ENCODE measurements around the gene SMCHD1. TPM values are rescaled to one million over a fixed set of nuclear protein-coding genes. Genes with fewer than 3 reads are reported as not detected.
"Not testable (repeated sequence)": the region's sequence is repeated elsewhere in the genome, so short reads cannot be mapped to it uniquely, and the experiment has no call there.

Gene SMCHD1
- total and polyA plus RNA-seq, 2 donors, result 26.6 to 87.8 TPM

GRCh38 chr18:2716394-2717326 lies 61.1 kb downstream of the SMCHD1 start:
- H3K9me3 ChIP-seq (ENCODE audit: control insufficient read depth in 2 of 2, insufficient read depth in 1 of 2, low read length in 1 of 2), result no peaks in the 10 kb centered on the region
- 96% methylated on average over 6 of the region's 6 CpGs for whole genome bisulfite sequencing
- no peak overlapping the region for H3K4me3 ChIP-seq (ENCODE audit: low read length in 2 of 2)
- peaks cover 53 to 80% of the 10 kb centered on the region in 2 donors for H3K36me3 ChIP-seq (ENCODE audit: control insufficient read depth in 2 of 2, insufficient read depth in 2 of 2, low read length in 1 of 2)
- H3K27me3 ChIP-seq (ENCODE audit: control insufficient read depth in 2 of 2, insufficient read depth in 1 of 2, low read length in 1 of 2), result no peaks in the 10 kb centered on the region
- H3K4me1 ChIP-seq (ENCODE audit: control insufficient read depth in 2 of 2, insufficient read depth in 2 of 2, low read length in 2 of 2), result no peaks in the 10 kb centered on the region
- DNase-seq (ENCODE audit: low read depth in 6 of 9, low spot score in 9 of 9), result no peak
- no peak overlapping the region for H3K27ac ChIP-seq (ENCODE audit: low read depth in 1 of 2, low read length in 1 of 2)

DNA sequence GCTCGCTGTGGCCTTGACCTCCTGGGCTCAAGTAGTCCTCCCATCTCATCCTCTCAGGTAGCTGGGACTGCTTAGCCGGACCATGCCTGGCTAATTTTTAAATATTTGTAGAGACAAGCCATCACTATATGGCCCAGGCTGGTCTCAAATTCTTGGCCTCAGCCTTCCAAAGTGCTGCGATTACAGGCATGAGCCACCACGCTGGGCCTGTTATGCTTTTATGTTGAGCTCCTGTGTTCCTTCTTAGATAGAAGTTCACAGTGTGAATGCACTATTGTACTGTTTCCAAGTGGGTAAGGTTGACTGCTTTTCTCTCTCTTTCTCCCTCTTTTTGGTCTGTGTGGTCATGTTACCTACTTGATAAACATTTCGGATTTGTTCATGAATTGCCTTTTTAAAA lies 61.9 kb downstream of the SMCHD1 start:
- no peaks in the 10 kb centered on the region for H3K27me3 ChIP-seq (ENCODE audit: control insufficient read depth in 2 of 2, insufficient read depth in 1 of 2, low read length in 1 of 2)
- H3K27ac ChIP-seq (ENCODE audit: low read depth in 1 of 2, low read length in 1 of 2), result no peak overlapping the region
- no peak overlapping the region for H3K4me3 ChIP-seq (ENCODE audit: low read length in 2 of 2)
- no peaks in the 10 kb centered on the region for H3K4me1 ChIP-seq (ENCODE audit: control insufficient read depth in 2 of 2, insufficient read depth in 2 of 2, low read length in 2 of 2)
- H3K9me3 ChIP-seq (ENCODE audit: control insufficient read depth in 2 of 2, insufficient read depth in 1 of 2, low read length in 1 of 2), result no peaks in the 10 kb centered on the region
- DNase-seq (ENCODE audit: low read depth in 6 of 9, low spot score in 9 of 9), result no peak
- peaks cover 56 to 83% of the 10 kb centered on the region in 2 donors for H3K36me3 ChIP-seq (ENCODE audit: control insufficient read depth in 2 of 2, insufficient read depth in 2 of 2, low read length in 1 of 2)
- WGBS, result 95% methylated on average over 5 of the region's 5 CpGs

DNA sequence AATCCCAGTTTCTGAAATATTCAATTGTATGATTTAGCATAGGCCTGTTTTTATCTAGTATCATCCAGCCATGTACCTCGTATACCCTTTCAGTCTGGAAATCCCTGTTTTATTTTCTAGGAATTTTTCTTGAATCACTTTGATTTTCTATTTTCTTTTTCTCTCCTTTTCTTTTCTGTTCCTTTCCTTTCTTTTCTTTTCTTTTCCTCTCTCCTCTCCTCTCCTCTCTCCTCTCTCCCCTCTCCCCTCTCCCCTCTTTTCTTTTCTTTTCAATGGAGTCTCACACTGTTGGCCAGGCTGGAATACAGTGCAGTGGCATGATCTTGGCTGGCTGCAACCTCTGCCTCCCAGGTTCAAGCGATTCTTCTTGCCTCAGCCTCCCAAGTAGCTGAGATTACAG lies 63.5 kb downstream of the SMCHD1 start:
- Histone ChIP-seq H3K4me3 (ENCODE audit: low read length in 2 of 2) (no peak overlapping the region), H3K27ac (ENCODE audit: low read depth in 1 of 2, low read length in 1 of 2) (no peak overlapping the region), H3K9me3 (ENCODE audit: control insufficient read depth in 2 of 2, insufficient read depth in 1 of 2, low read length in 1 of 2) (no peaks in the 10 kb centered on the region), H3K4me1 (ENCODE audit: control insufficient read depth in 2 of 2, insufficient read depth in 2 of 2, low read length in 2 of 2) (no peaks in the 10 kb centered on the region), H3K27me3 (ENCODE audit: control insufficient read depth in 2 of 2, insufficient read depth in 1 of 2, low read length in 1 of 2) (no peaks in the 10 kb centered on the region), H3K36me3 (ENCODE audit: control insufficient read depth in 2 of 2, insufficient read depth in 2 of 2, low read length in 1 of 2) (peaks cover 51 to 80% of the 10 kb centered on the region in 2 donors)
- DNase-seq (ENCODE audit: low read depth in 6 of 9, low spot score in 9 of 9), result no peak
- 97% methylated on average over 2 of the region's 2 CpGs for WGBS

GRCh38 chr18:2723207-2723606 lies 67.7 kb downstream of the SMCHD1 start:
- Histone ChIP-seq H3K4me3 (ENCODE audit: low read length in 2 of 2) (no peak overlapping the region), H3K27ac (ENCODE audit: low read depth in 1 of 2, low read length in 1 of 2) (no peak overlapping the region), H3K27me3 (ENCODE audit: control insufficient read depth in 2 of 2, insufficient read depth in 1 of 2, low read length in 1 of 2) (no peaks in the 10 kb centered on the region), H3K4me1 (ENCODE audit: control insufficient read depth in 2 of 2, insufficient read depth in 2 of 2, low read length in 2 of 2) (no peaks in the 10 kb centered on the region), H3K9me3 (ENCODE audit: control insufficient read depth in 2 of 2, insufficient read depth in 1 of 2, low read length in 1 of 2) (no peaks in the 10 kb centered on the region), H3K36me3 (ENCODE audit: control insufficient read depth in 2 of 2, insufficient read depth in 2 of 2, low read length in 1 of 2) (peaks cover 37 to 68% of the 10 kb centered on the region in 2 donors)
- 99% methylated on average over 1 of the region's 1 CpG for WGBS
- DNase-seq (ENCODE audit: low read depth in 6 of 9, low spot score in 9 of 9), result no peak

- peaks cover 9 to 71% of the 10 kb centered on the region in 2 donors for H3K36me3 ChIP-seq (ENCODE audit: control insufficient read depth in 2 of 2, insufficient read depth in 2 of 2, low read length in 1 of 2)
- DNase-seq (ENCODE audit: low read depth in 6 of 9, low spot score in 9 of 9), result no peak
- H3K9me3 ChIP-seq (ENCODE audit: control insufficient read depth in 2 of 2, insufficient read depth in 1 of 2, low read length in 1 of 2), result no peaks in the 10 kb centered on the region
- H3K4me3 ChIP-seq (ENCODE audit: low read length in 2 of 2), result no peak overlapping the region
- WGBS, result 97% methylated on average over 1 of the region's 1 CpG
- H3K4me1 ChIP-seq (ENCODE audit: control insufficient read depth in 2 of 2, insufficient read depth in 2 of 2, low read length in 2 of 2), result no peaks in the 10 kb centered on the region
- H3K27me3 ChIP-seq (ENCODE audit: control insufficient read depth in 2 of 2, insufficient read depth in 1 of 2, low read length in 1 of 2), result no peaks in the 10 kb centered on the region
- no peak overlapping the region for H3K27ac ChIP-seq (ENCODE audit: low read depth in 1 of 2, low read length in 1 of 2)
Observed at GRCh38 chr18:2729757-2730156, 74.2 kb downstream of the SMCHD1 start.

GRCh38 chr18:2736823-2737222 lies 81.3 kb downstream of the SMCHD1 start:
- Histone ChIP-seq H3K27me3 (ENCODE audit: control insufficient read depth in 2 of 2, insufficient read depth in 1 of 2, low read length in 1 of 2) (no peaks in the 10 kb centered on the region), H3K9me3 (ENCODE audit: control insufficient read depth in 2 of 2, insufficient read depth in 1 of 2, low read length in 1 of 2) (no peaks in the 10 kb centered on the region), H3K4me1 (ENCODE audit: control insufficient read depth in 2 of 2, insufficient read depth in 2 of 2, low read length in 2 of 2) (no peaks in the 10 kb centered on the region), H3K4me3 (ENCODE audit: low read length in 2 of 2) (no peak overlapping the region), H3K27ac (ENCODE audit: low read depth in 1 of 2, low read length in 1 of 2) (no peak overlapping the region), H3K36me3 (ENCODE audit: control insufficient read depth in 2 of 2, insufficient read depth in 2 of 2, low read length in 1 of 2) (peaks cover 30 to 73% of the 10 kb centered on the region in 2 donors)
- no peak for DNase-seq (ENCODE audit: low read depth in 6 of 9, low spot score in 9 of 9)
- WGBS, result 98% methylated on average over 3 of the region's 3 CpGs

- not testable (repeated sequence) for H3K27ac ChIP-seq (ENCODE audit: low read depth in 1 of 2, low read length in 1 of 2); DNase-seq (ENCODE audit: low read depth in 6 of 9, low spot score in 9 of 9); H3K4me1 ChIP-seq (ENCODE audit: control insufficient read depth in 2 of 2, insufficient read depth in 2 of 2, low read length in 2 of 2); H3K4me3 ChIP-seq (ENCODE audit: low read length in 2 of 2); H3K27me3 ChIP-seq (ENCODE audit: control insufficient read depth in 2 of 2, insufficient read depth in 1 of 2, low read length in 1 of 2); H3K9me3 ChIP-seq (ENCODE audit: control insufficient read depth in 2 of 2, insufficient read depth in 1 of 2, low read length in 1 of 2)
- WGBS, result 99% methylated on average over 3 of the region's 3 CpGs
- peaks cover 37 to 63% of the 10 kb centered on the region in 2 donors for H3K36me3 ChIP-seq (ENCODE audit: control insufficient read depth in 2 of 2, insufficient read depth in 2 of 2, low read length in 1 of 2)
Observed at GRCh38 chr18:2740082-2740481, 84.6 kb downstream of the SMCHD1 start.

DNA sequence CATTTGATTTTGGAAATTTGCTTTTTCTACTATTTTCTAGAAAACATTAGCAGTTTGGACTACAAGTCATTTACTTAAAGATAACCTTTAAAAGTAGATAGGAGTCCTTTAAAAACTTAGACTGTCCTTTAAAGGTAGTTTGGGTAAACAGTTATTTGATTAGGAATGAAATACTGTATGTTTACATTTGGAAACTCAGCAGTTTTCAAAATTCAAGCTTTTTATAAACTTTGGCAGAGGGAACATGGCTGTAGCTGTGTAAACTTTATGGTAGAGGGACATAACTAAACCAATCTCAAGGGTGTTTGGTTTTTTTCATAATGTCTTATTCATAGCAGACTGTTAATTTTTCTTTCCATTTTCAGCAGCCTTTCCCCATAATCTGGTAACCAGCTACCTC lies 90.7 kb downstream of the SMCHD1 start:
- no peak for DNase-seq (ENCODE audit: low read depth in 6 of 9, low spot score in 9 of 9)
- Histone ChIP-seq H3K4me1 (ENCODE audit: control insufficient read depth in 2 of 2, insufficient read depth in 2 of 2, low read length in 2 of 2) (no peaks in the 10 kb centered on the region), H3K9me3 (ENCODE audit: control insufficient read depth in 2 of 2, insufficient read depth in 1 of 2, low read length in 1 of 2) (no peaks in the 10 kb centered on the region), H3K36me3 (ENCODE audit: control insufficient read depth in 2 of 2, insufficient read depth in 2 of 2, low read length in 1 of 2) (peaks cover 21 to 70% of the 10 kb centered on the region in 2 donors), H3K4me3 (ENCODE audit: low read length in 2 of 2) (no peak overlapping the region), H3K27me3 (ENCODE audit: control insufficient read depth in 2 of 2, insufficient read depth in 1 of 2, low read length in 1 of 2) (no peaks in the 10 kb centered on the region), H3K27ac (ENCODE audit: low read depth in 1 of 2, low read length in 1 of 2) (no peak overlapping the region)

- Histone ChIP-seq H3K36me3 (ENCODE audit: control insufficient read depth in 2 of 2, insufficient read depth in 2 of 2, low read length in 1 of 2) (peaks cover 25 to 45% of the 10 kb centered on the region in 2 donors), H3K27ac (ENCODE audit: low read depth in 1 of 2, low read length in 1 of 2) (no peak overlapping the region), H3K27me3 (ENCODE audit: control insufficient read depth in 2 of 2, insufficient read depth in 1 of 2, low read length in 1 of 2) (no peaks in the 10 kb centered on the region), H3K9me3 (ENCODE audit: control insufficient read depth in 2 of 2, insufficient read depth in 1 of 2, low read length in 1 of 2) (no peaks in the 10 kb centered on the region), H3K4me3 (ENCODE audit: low read length in 2 of 2) (no peak overlapping the region), H3K4me1 (ENCODE audit: control insufficient read depth in 2 of 2, insufficient read depth in 2 of 2, low read length in 2 of 2) (no peaks in the 10 kb centered on the region)
- 99% methylated on average over 1 of the region's 1 CpG for WGBS
- no peak for DNase-seq (ENCODE audit: low read depth in 6 of 9, low spot score in 9 of 9)
Observed at GRCh38 chr18:2758309-2758708, 102.8 kb downstream of the SMCHD1 start.
